ENCODE measurements around the gene BCL2L11. TPM values are rescaled to one million over a fixed set of nuclear protein-coding genes. Genes with fewer than 3 reads are reported as not detected.

Gene BCL2L11
- total RNA-seq, 4 donors from 2014 or later, result 8.8 to 41.8 (median 36.1) TPM

DNA sequence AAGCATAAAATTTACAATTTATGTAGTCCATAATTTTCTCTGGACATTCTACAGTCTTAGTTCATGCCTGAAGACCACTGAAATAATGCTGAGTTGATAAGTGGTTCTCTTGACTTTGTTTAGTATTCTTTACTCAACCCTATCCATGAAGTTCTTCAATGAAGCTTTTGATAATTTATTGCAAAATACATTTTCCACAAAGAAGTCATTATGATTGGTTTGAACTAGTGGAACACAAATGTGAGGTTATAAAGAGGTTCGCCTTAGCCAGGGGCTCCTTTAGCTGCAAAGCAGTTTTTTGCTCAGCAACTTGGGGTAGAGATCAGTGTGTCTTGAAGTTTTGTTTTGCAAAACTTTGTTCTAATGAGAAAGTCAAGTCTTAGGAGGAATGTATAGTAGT lies 5.9 kb downstream of the BCL2L11 start:
- H3K4me3 ChIP-seq, result no peak overlapping the region
- H3K27ac ChIP-seq, result no peak overlapping the region
- in situ Hi-C loops (cut with MboI; ENCODE audit: low pct_ligation_motif_present in 1 of 4, low pct_unique_long_range_greater_than_20kb in 1 of 4, low sequenced_read_pairs in 3 of 4), result loop anchor here in 1 of 4 donors (25.0 kb wide), 1 partner anchor 314 kb away; no protein-coding TSS in a partner anchor
- no peaks in the 10 kb centered on the region for H3K9me3 ChIP-seq
- TF ChIP-seq, protein P1, sequence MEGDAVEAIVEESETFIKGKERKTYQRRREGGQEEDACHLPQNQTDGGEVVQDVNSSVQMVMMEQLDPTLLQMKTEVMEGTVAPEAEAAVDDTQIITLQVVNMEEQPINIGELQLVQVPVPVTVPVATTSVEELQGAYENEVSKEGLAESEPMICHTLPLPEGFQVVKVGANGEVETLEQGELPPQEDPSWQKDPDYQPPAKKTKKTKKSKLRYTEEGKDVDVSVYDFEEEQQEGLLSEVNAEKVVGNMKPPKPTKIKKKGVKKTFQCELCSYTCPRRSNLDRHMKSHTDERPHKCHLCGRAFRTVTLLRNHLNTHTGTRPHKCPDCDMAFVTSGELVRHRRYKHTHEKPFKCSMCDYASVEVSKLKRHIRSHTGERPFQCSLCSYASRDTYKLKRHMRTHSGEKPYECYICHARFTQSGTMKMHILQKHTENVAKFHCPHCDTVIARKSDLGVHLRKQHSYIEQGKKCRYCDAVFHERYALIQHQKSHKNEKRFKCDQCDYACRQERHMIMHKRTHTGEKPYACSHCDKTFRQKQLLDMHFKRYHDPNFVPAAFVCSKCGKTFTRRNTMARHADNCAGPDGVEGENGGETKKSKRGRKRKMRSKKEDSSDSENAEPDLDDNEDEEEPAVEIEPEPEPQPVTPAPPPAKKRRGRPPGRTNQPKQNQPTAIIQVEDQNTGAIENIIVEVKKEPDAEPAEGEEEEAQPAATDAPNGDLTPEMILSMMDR (IDR thresholded peaks at IDR 0.05), result no peak
- TF ChIP-seq POLR2A (IDR thresholded peaks at IDR 0.05), result no peak
- TF ChIP-seq POLR2AphosphoS5 (IDR thresholded peaks at IDR 0.05), result no peak
- TF ChIP-seq EP300 (IDR thresholded peaks at IDR 0.05; ENCODE audit: low read depth), result no peak
- DNase-seq, result no peak
- 87 to 100% methylated on average over 1 of the region's 1 CpG for WGBS, 2 donors (ENCODE audit: low coverage in 1 of 2)
- intact Hi-C loops (cut with DNase I; ENCODE audit: low total_unique reads), result no loop called here
- no peaks in the 10 kb centered on the region for H3K27me3 ChIP-seq
- H3K36me3 ChIP-seq, result peaks cover 0 to 32% (median 4%) of the 10 kb centered on the region in 4 donors
- peaks cover 0 to 17% (median 11%) of the 10 kb centered on the region in 4 donors for H3K4me1 ChIP-seq

DNA sequence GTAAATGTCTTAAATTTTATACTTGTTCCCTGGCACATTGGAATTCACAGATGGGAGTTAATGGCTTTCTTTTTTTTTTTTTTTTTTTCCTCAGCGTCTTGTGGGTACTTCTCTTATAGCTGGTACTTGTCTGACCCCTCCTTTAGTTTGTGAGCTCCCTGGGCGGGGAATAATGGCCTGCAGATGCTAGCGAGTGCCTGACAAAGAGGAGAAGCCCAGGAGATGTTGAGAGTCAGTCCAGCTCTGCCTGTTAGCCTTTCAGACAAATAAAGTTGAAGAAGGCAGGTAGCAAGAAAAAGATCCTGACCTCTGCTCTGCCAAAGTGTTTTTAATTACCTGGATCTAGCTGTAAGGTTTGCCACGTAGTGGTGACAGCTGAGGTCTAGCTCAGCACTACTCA lies 6.6 kb downstream of the BCL2L11 start:
- intact Hi-C loops (cut with DNase I; ENCODE audit: low total_unique reads) (no loop called here), in situ Hi-C loops (cut with MboI; ENCODE audit: low pct_ligation_motif_present in 1 of 4, low pct_unique_long_range_greater_than_20kb in 1 of 4, low sequenced_read_pairs in 3 of 4) (loop anchor here in 1 of 4 donors (25.0 kb wide), 1 partner anchor 315 kb away; no protein-coding TSS in a partner anchor)
- Histone ChIP-seq H3K9me3 (no peaks in the 10 kb centered on the region), H3K27me3 (no peaks in the 10 kb centered on the region), H3K4me3 (no peak overlapping the region), H3K27ac (no peak overlapping the region), H3K4me1 (peaks cover 0 to 12% (median 8%) of the 10 kb centered on the region in 4 donors), H3K36me3 (peaks cover 0 to 32% (median 5%) of the 10 kb centered on the region in 4 donors)
- DNase-seq, result no peak
- 86 to 87% methylated on average over 4 of the region's 4 CpGs for WGBS, 2 donors (ENCODE audit: low coverage in 1 of 2)
- TF ChIP-seq POLR2AphosphoS5 (IDR thresholded peaks at IDR 0.05) (no peak), EP300 (IDR thresholded peaks at IDR 0.05; ENCODE audit: low read depth) (no peak), POLR2A (IDR thresholded peaks at IDR 0.05) (no peak)
- TF ChIP-seq, protein P1 (IDR thresholded peaks at IDR 0.05), result no peak

DNA sequence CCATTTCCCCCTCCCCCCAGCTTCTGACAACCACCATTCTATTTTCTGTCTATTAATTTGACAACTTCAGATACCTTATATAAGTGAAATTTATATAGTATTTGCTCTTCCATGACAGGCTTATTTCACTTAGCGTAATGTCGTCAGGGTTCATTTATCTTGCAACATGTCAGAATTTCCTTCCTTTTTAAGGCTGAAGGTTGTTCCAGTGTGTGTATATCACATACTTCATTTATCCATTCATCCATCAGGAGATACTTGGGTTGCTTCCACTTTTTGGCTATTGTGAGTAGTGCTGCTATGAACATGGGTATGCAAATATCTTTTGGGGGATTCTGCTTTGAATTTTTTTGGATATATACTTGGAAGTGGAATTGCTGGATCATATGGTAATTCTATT lies 7.4 kb downstream of the BCL2L11 start:
- intact Hi-C loops (cut with DNase I; ENCODE audit: low total_unique reads), result no loop called here
- no peaks in the 10 kb centered on the region for H3K27me3 ChIP-seq
- in situ Hi-C loops (cut with MboI; ENCODE audit: low pct_ligation_motif_present in 1 of 4, low pct_unique_long_range_greater_than_20kb in 1 of 4, low sequenced_read_pairs in 3 of 4), result loop anchor here in 1 of 4 donors (25.0 kb wide), 1 partner anchor 316 kb away; no protein-coding TSS in a partner anchor
- H3K9me3 ChIP-seq, result no peaks in the 10 kb centered on the region
- TF ChIP-seq EP300 (IDR thresholded peaks at IDR 0.05; ENCODE audit: low read depth) (no peak), POLR2AphosphoS5 (IDR thresholded peaks at IDR 0.05) (no peak), POLR2A (IDR thresholded peaks at IDR 0.05) (no peak)
- H3K4me3 ChIP-seq, result no peak overlapping the region
- H3K27ac ChIP-seq, result no peak overlapping the region
- DNase-seq, result no peak
- 89 to 97% methylated on average over 2 of the region's 2 CpGs for WGBS, 2 donors (ENCODE audit: low coverage in 1 of 2)
- H3K4me1 ChIP-seq, result peaks cover 0 to 12% (median 8%) of the 10 kb centered on the region in 4 donors
- H3K36me3 ChIP-seq, result peaks cover 0 to 32% (median 5%) of the 10 kb centered on the region in 4 donors

DNA sequence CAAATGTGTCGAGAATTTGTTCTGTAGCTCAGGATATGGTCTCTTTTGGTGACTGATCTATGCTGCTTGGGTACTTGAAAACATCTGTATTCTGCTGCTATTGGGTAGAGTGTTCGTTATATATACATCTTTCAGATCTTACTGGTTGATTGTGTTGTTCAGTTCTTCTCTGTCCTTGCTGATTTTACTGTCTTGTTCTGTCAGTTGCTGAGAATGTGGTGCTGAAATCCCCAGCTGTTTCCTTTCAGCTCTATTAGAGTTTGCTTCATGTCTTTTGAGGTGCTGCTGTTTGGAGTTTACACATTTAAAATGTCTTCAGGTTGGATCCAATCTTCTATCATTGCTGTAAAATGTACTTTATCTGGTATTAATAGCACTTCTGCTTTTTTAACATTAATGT lies 12.9 kb downstream of the BCL2L11 start:
- TF ChIP-seq, protein P1 (IDR thresholded peaks at IDR 0.05), result no peak
- TF ChIP-seq POLR2AphosphoS5 (IDR thresholded peaks at IDR 0.05) (no peak), EP300 (IDR thresholded peaks at IDR 0.05; ENCODE audit: low read depth) (no peak)
- no peaks in the 10 kb centered on the region for H3K9me3 ChIP-seq
- in situ Hi-C loops (cut with MboI; ENCODE audit: low pct_ligation_motif_present in 1 of 4, low pct_unique_long_range_greater_than_20kb in 1 of 4, low sequenced_read_pairs in 3 of 4), result loop anchor here in 1 of 4 donors (25.0 kb wide), 1 partner anchor 321 kb away; no protein-coding TSS in a partner anchor
- peaks cover 0 to 6% (median 0%) of the 10 kb centered on the region in 4 donors for H3K4me1 ChIP-seq
- H3K4me3 ChIP-seq, result no peak overlapping the region
- no peaks in the 10 kb centered on the region for H3K27me3 ChIP-seq
- intact Hi-C loops (cut with DNase I; ENCODE audit: low total_unique reads), result no loop called here
- peaks cover 0 to 5% (median 1%) of the 10 kb centered on the region in 4 donors for H3K36me3 ChIP-seq
- WGBS, 2 donors (ENCODE audit: low coverage in 1 of 2), result 81 to 100% methylated on average over 2 of the region's 2 CpGs
- DNase-seq, result no peak
- no peak overlapping the region for H3K27ac ChIP-seq

Measured in transverse colon (tissue), 4 donors.